ENCODE data around the gene S100P. TPM values are rescaled to one million over a fixed set of nuclear protein-coding genes. Genes with fewer than 3 reads are reported as not detected.
A peak's percentile ranks its signal among the peaks of the same experiment; 100 is the strongest.

Gene S100P
- total RNA-seq, 2 experiments from 2014 or later = 3.4 to 4.3 TPM

DNA sequence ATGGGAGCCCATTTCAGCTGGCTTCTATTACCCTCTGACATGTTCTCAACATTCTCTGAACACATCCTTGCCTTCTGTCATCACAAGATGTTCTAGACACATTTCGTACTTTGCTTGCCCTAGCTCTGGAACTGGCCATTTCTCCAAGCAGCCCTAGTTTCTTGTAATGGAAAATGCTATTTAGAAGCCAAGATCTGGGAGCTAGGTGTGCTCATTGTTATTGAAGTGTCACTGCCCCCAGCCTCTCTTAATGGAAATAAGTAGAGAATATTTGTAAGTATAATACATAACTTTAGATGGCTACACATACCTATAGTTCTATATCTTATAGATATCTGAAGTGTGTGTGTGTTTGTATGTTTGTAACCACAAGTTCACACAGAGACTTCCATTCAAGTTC lies 9.1 kb downstream of the S100P start:
- CTCF ChIA-PET = interaction anchor here (1.9 to 8.5 kb wide), 6 partner anchors 11 to 171 kb away, joined by 7 to 102 read pairs (median 8); partner anchors contain the start of gene BLOC1S4
- Mint-ChIP-seq H3K4me3 (no peak overlapping the region), H3K27ac (no peak overlapping the region), H3K36me3 (ENCODE audit: low read depth) (peaks cover 49% of the 10 kb centered on the region), H3K9me3 (peaks cover 2% of the 10 kb centered on the region), H3K4me1 (ENCODE audit: low read depth) (peaks cover 65% of the 10 kb centered on the region), H3K27me3 (no peaks in the 10 kb centered on the region)
- intact Hi-C loops (cut with micrococcal nuclease) = no loop called here
- no peak for DNase-seq
- TF ChIP-seq CTCF (IDR thresholded peaks at IDR 0.05) = no peak
- POLR2A ChIA-PET = interaction anchor here (1.2 to 4.4 kb wide), 3 partner anchors 12 to 29 kb away, joined by 3 to 24 read pairs (median 11); a partner anchor contains a TSS
- ATAC-seq = no peak

DNA sequence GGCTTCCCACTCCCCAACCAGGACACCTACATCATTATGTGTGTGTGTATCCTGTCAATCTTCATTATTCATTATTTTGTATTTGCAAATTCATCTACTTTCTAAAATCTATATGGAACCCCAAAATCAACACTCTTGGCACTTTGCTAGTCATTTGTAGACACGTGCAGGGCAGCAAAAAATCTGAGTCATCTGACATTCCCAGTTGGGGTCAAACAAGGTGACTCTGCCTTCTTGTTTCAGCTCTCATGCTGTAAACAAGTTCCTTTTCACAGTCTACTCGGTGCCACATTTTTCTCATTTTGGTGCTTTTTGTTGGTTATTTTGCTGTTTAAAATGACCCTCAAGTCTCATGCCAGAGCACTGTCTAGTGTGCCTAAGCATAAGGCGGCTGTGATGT lies 10.1 kb downstream of the S100P start:
- H3K4me3 Mint-ChIP-seq = no peak overlapping the region
- no peak for TF ChIP-seq CTCF (IDR thresholded peaks at IDR 0.05)
- H3K27me3 Mint-ChIP-seq = no peaks in the 10 kb centered on the region
- DNase-seq = no peak
- ATAC-seq = peak; percentile 28
- H3K27ac Mint-ChIP-seq = peak overlapping the region; percentile 60
- ChIA-PET POLR2A (interaction anchor here (0.6 to 4.4 kb wide), 5 partner anchors 9 to 80 kb away, joined by 3 to 24 read pairs (median 4); partner anchors contain the start of gene BLOC1S4), CTCF (interaction anchor here (1.1 to 7.3 kb wide), 4 partner anchors 7 to 40 kb away, joined by 3 to 66 read pairs (median 6); a partner anchor contains a TSS)
- intact Hi-C loops (cut with micrococcal nuclease) = no loop called here
- peaks cover 59% of the 10 kb centered on the region for H3K36me3 Mint-ChIP-seq (ENCODE audit: low read depth)
- peaks cover 66% of the 10 kb centered on the region for H3K4me1 Mint-ChIP-seq (ENCODE audit: low read depth)
- H3K9me3 Mint-ChIP-seq = peaks cover 2% of the 10 kb centered on the region

DNA sequence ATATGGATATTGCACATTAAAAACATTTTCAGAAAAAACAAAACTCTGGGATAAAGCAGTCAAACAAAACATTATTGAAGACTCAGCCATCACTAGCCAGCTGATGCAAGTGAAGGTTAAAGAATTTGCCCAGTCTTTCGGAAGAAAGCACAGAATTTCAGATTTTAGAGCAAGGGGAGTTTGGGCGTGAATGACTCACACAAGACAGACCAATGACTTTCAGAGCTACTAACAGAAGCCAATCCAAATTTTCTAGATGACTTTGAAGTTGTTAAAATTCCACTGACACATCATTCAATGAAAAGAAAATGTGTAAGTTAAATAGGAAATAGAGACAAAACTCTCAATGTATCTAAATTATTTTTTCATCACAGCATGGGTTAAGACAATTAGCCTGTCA lies 12.0 kb downstream of the S100P start:
- Mint-ChIP-seq H3K27me3 (no peaks in the 10 kb centered on the region), H3K4me1 (ENCODE audit: low read depth) (peaks cover 58% of the 10 kb centered on the region), H3K27ac (peak overlapping the region; percentile 81), H3K4me3 (peak overlapping the region; percentile 33), H3K36me3 (ENCODE audit: low read depth) (peaks cover 65% of the 10 kb centered on the region), H3K9me3 (peaks cover 2% of the 10 kb centered on the region)
- DNase-seq (peak; percentile 46), ATAC-seq (peak; percentile 18)
- ChIA-PET POLR2A (interaction anchor here (1.3 to 8.0 kb wide), 4 partner anchors 11 to 168 kb away, joined by 3 to 75 read pairs (median 7); partner anchors contain the start of gene BLOC1S4), CTCF (interaction anchor here (1.1 to 7.3 kb wide), 7 partner anchors 14 to 204 kb away, joined by 3 to 66 read pairs (median 4); partner anchors contain the start of gene TBC1D14)
- intact Hi-C loops (cut with micrococcal nuclease) = loop anchor here (5.0 kb wide), 1 partner anchor 33 kb away; a partner anchor contains a TSS
- no peak for TF ChIP-seq CTCF (IDR thresholded peaks at IDR 0.05)

DNA sequence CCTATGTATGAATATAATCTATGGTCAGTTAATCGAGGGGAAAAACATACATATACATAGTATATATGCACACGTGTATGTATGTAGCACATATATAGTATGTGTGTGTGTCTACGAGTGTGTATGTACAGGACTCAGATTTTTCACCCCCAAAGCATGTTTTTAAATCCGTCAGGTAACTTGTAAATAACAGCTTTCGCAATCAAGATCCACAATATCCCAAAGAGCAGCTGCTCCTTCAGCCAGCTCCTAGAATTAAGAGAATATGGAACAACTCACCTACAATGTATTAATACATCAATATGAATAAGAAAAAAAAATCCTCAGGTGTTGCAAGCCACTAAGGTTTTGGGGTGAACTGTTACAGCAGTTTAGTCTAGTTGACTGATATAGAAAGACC lies 12.5 kb downstream of the S100P start:
- ChIA-PET POLR2A (interaction anchor here (1.0 to 8.0 kb wide), 7 partner anchors 8 to 168 kb away, joined by 3 to 75 read pairs (median 4); partner anchors contain the start of gene MRFAP1), CTCF (interaction anchor here (1.3 to 7.3 kb wide), 6 partner anchors 13 to 43 kb away, joined by 3 to 66 read pairs (median 5); a partner anchor contains a TSS)
- H3K27me3 Mint-ChIP-seq = no peaks in the 10 kb centered on the region
- intact Hi-C loops (cut with micrococcal nuclease) = loop anchor here (5.0 kb wide), 1 partner anchor 34 kb away; a partner anchor contains a TSS
- H3K4me3 Mint-ChIP-seq = peak overlapping the region; percentile 33
- peaks cover 2% of the 10 kb centered on the region for H3K9me3 Mint-ChIP-seq
- H3K4me1 Mint-ChIP-seq (ENCODE audit: low read depth) = peaks cover 62% of the 10 kb centered on the region
- no peak for DNase-seq
- TF ChIP-seq CTCF (IDR thresholded peaks at IDR 0.05) = no peak
- no peak for ATAC-seq
- peaks cover 65% of the 10 kb centered on the region for H3K36me3 Mint-ChIP-seq (ENCODE audit: low read depth)
- H3K27ac Mint-ChIP-seq = peak overlapping the region; percentile 81
